Nephron progenitor cell (in vitro differentiated cells): ENCODE results near the gene SLC17A6.

ENCODE experiments used
- DNase-seq: peaks from one replicate; pipeline ENCODE4 v3.0.0; 2021
- H3K27ac Mint-ChIP-seq: 2 replicates; pipeline ENCODE4 v1.8.0; 2021; ENCODE audit warnings: mild to moderate bottlenecking, moderate library complexity, mixed read lengths
- H3K27me3 Mint-ChIP-seq: 2 replicates; pipeline ENCODE4 v1.8.0; 2021; ENCODE audit warnings: mild to moderate bottlenecking, low read depth, mixed read lengths; ENCODE audit not compliant: poor library complexity
- H3K36me3 Mint-ChIP-seq: 2 replicates; pipeline ENCODE4 v1.8.0; 2021; ENCODE audit warnings: low read depth, mixed read lengths
- H3K4me1 Mint-ChIP-seq: 2 replicates; pipeline ENCODE4 v1.8.0; 2021; ENCODE audit warnings: mixed read lengths
- H3K4me3 Mint-ChIP-seq: 2 replicates; pipeline ENCODE4 v1.8.0; 2021; ENCODE audit warnings: mild to moderate bottlenecking, moderate library complexity, mixed read lengths
- H3K9me3 Mint-ChIP-seq: 2 replicates; pipeline ENCODE4 v1.8.0; 2021; ENCODE audit warnings: mild to moderate bottlenecking, moderate library complexity, mixed read lengths
- CTCF ChIP-seq: fragments of 200-600 bp; sonication (generic); IDR thresholded peaks from 2 replicates; pipeline ENCODE4 v1.5.0; 2021; ENCODE audit warnings: antibody characterized with exemption

The SLC17A6 gene

GRCh38 chr11:22347857-22348487 is 9.8 kb downstream of the SLC17A6 start:
- H3K4me3 Mint-ChIP-seq: no peak overlapping the region
- peaks cover 56% of the 10 kb centered on the region for H3K27me3 Mint-ChIP-seq

GRCh38 chr11:22349491-22349890 is 11.3 kb downstream of the SLC17A6 start:
- no peak overlapping the region for H3K4me3 Mint-ChIP-seq
- DNase-seq: no peak
- H3K27me3 Mint-ChIP-seq: peaks cover 49% of the 10 kb centered on the region
- TF ChIP-seq CTCF: no peak
- H3K27ac Mint-ChIP-seq: no peak overlapping the region
- peaks cover 11% of the 10 kb centered on the region for H3K4me1 Mint-ChIP-seq
- no peaks in the 10 kb centered on the region for H3K9me3 Mint-ChIP-seq
- H3K36me3 Mint-ChIP-seq: no peaks in the 10 kb centered on the region

More at GRCh38 chr11:22347857-22348487, 9.8 kb downstream of the SLC17A6 start:
- TF ChIP-seq CTCF: no peak
- Mint-ChIP-seq H3K27ac (no peak overlapping the region), H3K9me3 (no peaks in the 10 kb centered on the region), H3K36me3 (no peaks in the 10 kb centered on the region), H3K4me1 (peaks cover 16% of the 10 kb centered on the region)
- DNase-seq: no peak

- Mint-ChIP-seq H3K27me3 (peaks cover 17% of the 10 kb centered on the region), H3K9me3 (no peaks in the 10 kb centered on the region), H3K36me3 (no peaks in the 10 kb centered on the region), H3K27ac (no peak overlapping the region), H3K4me3 (no peak overlapping the region), H3K4me1 (no peaks in the 10 kb centered on the region)
- no peak for TF ChIP-seq CTCF
- no peak for DNase-seq
Observed at GRCh38 chr11:22359295-22359694, 21.1 kb downstream of the SLC17A6 start.

DNA sequence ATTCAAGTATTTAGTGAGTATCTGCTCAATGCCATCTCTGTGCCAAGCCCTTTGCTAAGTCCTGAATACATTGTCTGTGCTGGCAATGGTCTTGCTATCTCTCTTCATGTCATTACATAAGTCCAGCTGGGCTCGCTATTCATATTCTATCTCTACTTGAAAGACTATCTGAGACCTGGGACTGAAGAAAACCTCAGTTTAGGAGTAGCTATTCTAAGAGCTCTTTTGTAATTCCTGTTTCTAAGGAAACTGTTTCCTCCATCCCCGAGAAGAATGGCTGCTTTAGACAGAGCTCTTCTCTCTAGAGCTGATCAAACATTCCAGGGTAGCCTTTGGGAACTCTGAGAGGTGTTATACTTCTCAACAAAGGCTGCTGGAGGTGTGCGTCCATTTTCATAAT is 33.0 kb downstream of the SLC17A6 start:
- no peaks in the 10 kb centered on the region for H3K4me1 Mint-ChIP-seq
- H3K36me3 Mint-ChIP-seq: no peaks in the 10 kb centered on the region
- no peak overlapping the region for H3K27ac Mint-ChIP-seq
- no peaks in the 10 kb centered on the region for H3K27me3 Mint-ChIP-seq
- TF ChIP-seq CTCF: no peak
- no peak overlapping the region for H3K4me3 Mint-ChIP-seq
- no peaks in the 10 kb centered on the region for H3K9me3 Mint-ChIP-seq
- DNase-seq: no peak

GRCh38 chr11:22387126-22387525 is 48.9 kb downstream of the SLC17A6 start:
- no peaks in the 10 kb centered on the region for H3K9me3 Mint-ChIP-seq

More at GRCh38 chr11:22387126-22387525, 48.9 kb downstream of the SLC17A6 start:
- Mint-ChIP-seq H3K27me3 (peaks cover 6% of the 10 kb centered on the region), H3K4me3 (no peak overlapping the region), H3K36me3 (no peaks in the 10 kb centered on the region), H3K4me1 (peaks cover 8% of the 10 kb centered on the region), H3K27ac (no peak overlapping the region)
- TF ChIP-seq CTCF: no peak
- no peak for DNase-seq
